Caco-2 (cell line): ENCODE measurements around the gene CCDC198. TPM values are rescaled to one million over a fixed set of nuclear protein-coding genes. Genes with fewer than 3 reads are reported as not detected.

Experiments
- BruUV-seq: library from RNA; stranded (reverse); fragments of 400-500 nt; replicated peaks from 2 replicates; lab custom pipeline; 2021; lab: Mats Ljungman, UMichigan
- CTCF ChIA-PET: fragments of 300-600 bp; sonication (Branson Sonifier 250); formaldehyde crosslinking; loops from one replicate; lab custom pipeline; 2022; ENCODE audit warnings: antibody characterized with exemption; lab: Charles Lee
- POLR2A ChIA-PET: fragments of 300-600 bp; sonication (Branson Sonifier 250); formaldehyde crosslinking; loops from one replicate; lab custom pipeline; 2022; ENCODE audit warnings: antibody characterized with exemption; lab: Charles Lee
- DNase-seq, 2 experiments: peaks; one replicate each; pipeline versions ENCODE4 v3.0.0 to v3.0.0-alpha.2; 2020 to 2022
- H3K27me3 ChIP-seq: replicated peaks from 2 replicates; pipeline ENCODE4 v1.6.0; 2011; ENCODE audit warnings: low read length; ENCODE audit not compliant: control insufficient read depth, insufficient read depth
- H3K36me3 ChIP-seq: 2 replicates; pipeline ENCODE4 v1.5.1; 2011; ENCODE audit warnings: low read length; ENCODE audit not compliant: control insufficient read depth, insufficient read depth
- H3K4me1 ChIP-seq: fragments of 250-450 bp; sonication (Bioruptor Pico); 2 replicates; pipeline ENCODE4 v1.5.1; 2020; ENCODE audit warnings: mild to moderate bottlenecking
- H3K4me3 ChIP-seq: 2 replicates; pipeline ENCODE4 v1.5.1; 2011; ENCODE audit warnings: low read depth, mild to moderate bottlenecking, control low read depth, low read length
- H3K9me3 ChIP-seq: fragments of 250-450 bp; sonication (Bioruptor Pico); 2 replicates; pipeline ENCODE4 v1.5.1; 2020; ENCODE audit warnings: mild to moderate bottlenecking, moderate library complexity
- H3K27ac Mint-ChIP-seq: one replicate; pipeline ENCODE4 v1.8.0; 2022; ENCODE audit warnings: mixed read lengths; ENCODE audit not compliant: unreplicated experiment
- H3K27me3 Mint-ChIP-seq: one replicate; pipeline ENCODE4 v1.8.0; 2022; ENCODE audit warnings: mixed read lengths; ENCODE audit not compliant: insufficient read depth, unreplicated experiment
- H3K36me3 Mint-ChIP-seq: one replicate; pipeline ENCODE4 v1.8.0; 2022; ENCODE audit warnings: mild to moderate bottlenecking, mixed read lengths; ENCODE audit not compliant: insufficient read depth, unreplicated experiment
- H3K4me1 Mint-ChIP-seq: one replicate; pipeline ENCODE4 v1.8.0; 2022; ENCODE audit warnings: low read depth, mixed read lengths; ENCODE audit not compliant: unreplicated experiment
- H3K4me3 Mint-ChIP-seq: one replicate; pipeline ENCODE4 v1.8.0; 2022; ENCODE audit warnings: mild to moderate bottlenecking, moderate library complexity, mixed read lengths; ENCODE audit not compliant: unreplicated experiment
- H3K9me3 Mint-ChIP-seq: one replicate; pipeline ENCODE4 v1.8.0; 2022; ENCODE audit warnings: mixed read lengths; ENCODE audit not compliant: unreplicated experiment
- intact Hi-C: fragments of 100-400 bp; cut with micrococcal nuclease; formaldehyde crosslinking; loops from one replicate; pipeline ENCODE4 v1.10.0; 2022; ENCODE audit not compliant: unreplicated experiment
- total RNA-seq: library from RNA; stranded (reverse); gene quantifications from 2 replicates; pipeline ENCODE4 v1.2.3, GENCODE V29; 2022
- TF ChIP-seq, protein P1 (sequence below), 2 experiments: fragments of 200-600 bp in 1 of 2; IDR thresholded peaks; 1 replicate in 1 of 2; 2 replicates in 1 of 2; pipeline versions ENCODE4 v1.5.1 to v1.8.0; 2011 to 2022; ENCODE audit warnings: antibody characterized with exemption in 1 of 2, control low read depth in 1 of 2, inconsistent platforms in 1 of 2, low read depth in 1 of 2, low read length in 1 of 2, mild to moderate bottlenecking in 1 of 2, moderate library complexity in 1 of 2; ENCODE audit not compliant: insufficient read depth in 1 of 2, severe bottlenecking in 1 of 2, unreplicated experiment in 1 of 2

Gene CCDC198
- total RNA-seq, 1 experiment from 2014 or later: 0.66 TPM

DNA sequence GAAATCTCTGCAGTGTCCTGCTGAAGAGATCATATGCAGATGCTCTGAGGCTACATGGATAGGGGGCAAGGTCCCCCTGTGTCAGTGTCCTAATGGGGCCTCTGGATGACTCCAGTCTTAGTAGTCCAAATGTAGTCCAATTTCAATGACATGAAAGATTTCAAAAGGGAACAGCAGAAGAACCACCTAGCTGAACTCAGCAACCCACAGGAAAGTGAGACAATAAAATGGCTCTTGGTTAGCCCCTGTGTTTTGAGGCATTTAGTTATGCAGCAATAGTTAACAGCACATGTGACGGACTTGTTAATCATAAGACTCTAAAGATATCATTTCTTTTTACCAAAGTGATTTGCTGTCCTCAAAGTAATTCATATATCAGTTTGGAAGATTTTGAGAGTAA, 22.7 kb downstream of the CCDC198 start:
- Mint-ChIP-seq H3K27ac (no peak overlapping the region), H3K27me3 (peaks cover 3% of the 10 kb centered on the region), H3K9me3 (no peaks in the 10 kb centered on the region), H3K4me1 (no peaks in the 10 kb centered on the region), H3K36me3 (no peaks in the 10 kb centered on the region), H3K4me3 (no peak overlapping the region)
- Histone ChIP-seq H3K4me1 (no peaks in the 10 kb centered on the region), H3K9me3 (0 out of 2 replicates have a peak, but pooled peaks cover 3% of the 10 kb centered on the region), H3K36me3 (no peaks in the 10 kb centered on the region), H3K4me3 (no peak overlapping the region), H3K27me3 (no peaks in the 10 kb centered on the region; the same call in 1 of the 2 replicates)
- TF ChIP-seq, protein P1, sequence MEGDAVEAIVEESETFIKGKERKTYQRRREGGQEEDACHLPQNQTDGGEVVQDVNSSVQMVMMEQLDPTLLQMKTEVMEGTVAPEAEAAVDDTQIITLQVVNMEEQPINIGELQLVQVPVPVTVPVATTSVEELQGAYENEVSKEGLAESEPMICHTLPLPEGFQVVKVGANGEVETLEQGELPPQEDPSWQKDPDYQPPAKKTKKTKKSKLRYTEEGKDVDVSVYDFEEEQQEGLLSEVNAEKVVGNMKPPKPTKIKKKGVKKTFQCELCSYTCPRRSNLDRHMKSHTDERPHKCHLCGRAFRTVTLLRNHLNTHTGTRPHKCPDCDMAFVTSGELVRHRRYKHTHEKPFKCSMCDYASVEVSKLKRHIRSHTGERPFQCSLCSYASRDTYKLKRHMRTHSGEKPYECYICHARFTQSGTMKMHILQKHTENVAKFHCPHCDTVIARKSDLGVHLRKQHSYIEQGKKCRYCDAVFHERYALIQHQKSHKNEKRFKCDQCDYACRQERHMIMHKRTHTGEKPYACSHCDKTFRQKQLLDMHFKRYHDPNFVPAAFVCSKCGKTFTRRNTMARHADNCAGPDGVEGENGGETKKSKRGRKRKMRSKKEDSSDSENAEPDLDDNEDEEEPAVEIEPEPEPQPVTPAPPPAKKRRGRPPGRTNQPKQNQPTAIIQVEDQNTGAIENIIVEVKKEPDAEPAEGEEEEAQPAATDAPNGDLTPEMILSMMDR (IDR thresholded peaks at IDR 0.05; ENCODE audit: insufficient read depth in 1 of 2, low read depth in 1 of 2, low read length in 1 of 2, severe bottlenecking in 1 of 2, unreplicated experiment in 1 of 2): no peak
- DNase-seq: no peak
- CTCF ChIA-PET: no interaction called here
- POLR2A ChIA-PET: no interaction called here
- no TSS peak for BruUV-seq
- intact Hi-C loops: no loop called here

DNA sequence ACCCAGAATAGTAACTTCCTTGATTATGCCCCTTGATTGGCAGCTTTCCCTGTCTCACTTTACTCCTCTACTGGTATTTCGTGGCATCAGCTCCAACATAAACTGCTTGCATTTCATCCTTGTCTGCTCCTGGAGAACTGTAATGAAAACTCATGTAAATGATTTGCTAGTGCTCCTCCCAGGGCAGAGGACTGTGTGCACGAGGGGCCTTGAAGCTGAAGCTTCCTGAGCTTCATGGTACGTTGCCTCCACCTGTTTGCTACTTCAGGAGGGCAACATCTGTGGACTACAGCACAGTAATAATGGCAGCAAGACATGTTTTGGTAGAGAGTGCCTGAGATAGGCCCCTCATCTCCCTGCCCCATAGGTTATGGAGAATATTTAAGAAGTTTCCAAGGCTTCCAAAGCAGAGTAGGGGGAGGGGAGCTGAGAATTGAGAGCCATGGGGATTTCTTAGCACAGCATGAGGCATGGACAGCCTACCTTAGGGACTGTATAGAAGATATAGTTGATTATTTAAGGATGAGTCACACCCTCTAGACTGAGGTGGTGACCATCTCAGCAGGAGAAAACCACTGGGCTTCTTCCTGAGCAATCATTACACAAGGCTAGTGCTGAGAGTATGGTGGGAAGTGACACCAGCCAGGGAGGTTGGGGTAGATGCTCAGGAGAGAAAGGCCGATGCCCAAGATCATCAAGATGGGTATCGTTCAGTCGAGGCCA, 29.5 kb downstream of the CCDC198 start:
- ChIA-PET CTCF (no interaction called here), POLR2A (no interaction called here)
- Histone ChIP-seq H3K36me3 (no peaks in the 10 kb centered on the region), H3K27me3 (no peaks in the 10 kb centered on the region; the same call in 1 of the 2 replicates), H3K4me3 (no peak overlapping the region), H3K4me1 (no peaks in the 10 kb centered on the region), H3K9me3 (no peaks in the 10 kb centered on the region)
- H3K4me3 Mint-ChIP-seq: no peak overlapping the region
- H3K4me1 Mint-ChIP-seq: no peaks in the 10 kb centered on the region
- no peaks in the 10 kb centered on the region for H3K27me3 Mint-ChIP-seq
- TF ChIP-seq, protein P1 (IDR thresholded peaks at IDR 0.05; ENCODE audit: insufficient read depth in 1 of 2, low read depth in 1 of 2, low read length in 1 of 2, severe bottlenecking in 1 of 2, unreplicated experiment in 1 of 2): no peak
- H3K36me3 Mint-ChIP-seq: no peaks in the 10 kb centered on the region
- no TSS peak for BruUV-seq
- no peaks in the 10 kb centered on the region for H3K9me3 Mint-ChIP-seq
- intact Hi-C loops: no loop called here
- no peak overlapping the region for H3K27ac Mint-ChIP-seq
- DNase-seq: no peak

DNA sequence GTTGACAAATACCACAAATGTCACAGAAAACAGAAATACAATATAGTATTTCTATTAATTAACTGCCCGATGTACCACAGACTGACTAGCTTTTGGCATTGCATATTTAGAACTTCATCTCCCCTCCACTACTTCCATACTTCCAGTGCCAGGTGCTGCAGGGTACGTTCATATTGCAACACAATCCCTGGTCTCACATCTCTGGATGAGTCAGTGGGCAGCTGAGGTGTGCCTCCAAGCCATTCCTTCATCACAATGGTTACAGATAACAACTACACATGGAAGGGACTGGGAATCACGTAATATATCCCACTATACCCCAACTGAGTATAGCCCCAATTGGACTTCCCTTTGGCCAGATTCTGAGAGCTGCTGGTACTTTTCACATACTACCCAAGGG, 31.1 kb downstream of the CCDC198 start:
- CTCF ChIA-PET: no interaction called here
- BruUV-seq: no TSS peak
- H3K9me3 Mint-ChIP-seq: no peaks in the 10 kb centered on the region

More for the DNA sequence above, 31.1 kb downstream of the CCDC198 start:
- H3K4me3 ChIP-seq: no peak overlapping the region
- no peaks in the 10 kb centered on the region for H3K36me3 ChIP-seq
- Mint-ChIP-seq H3K4me3 (no peak overlapping the region), H3K27ac (no peak overlapping the region), H3K4me1 (no peaks in the 10 kb centered on the region), H3K36me3 (no peaks in the 10 kb centered on the region), H3K27me3 (no peaks in the 10 kb centered on the region)
- intact Hi-C loops: no loop called here
- H3K27me3 ChIP-seq: no peaks in the 10 kb centered on the region
- no peaks in the 10 kb centered on the region for H3K9me3 ChIP-seq
- no peaks in the 10 kb centered on the region for H3K4me1 ChIP-seq
- POLR2A ChIA-PET: no interaction called here
- DNase-seq: no peak
- TF ChIP-seq, protein P1 (IDR thresholded peaks at IDR 0.05; ENCODE audit: insufficient read depth in 1 of 2, low read depth in 1 of 2, low read length in 1 of 2, severe bottlenecking in 1 of 2, unreplicated experiment in 1 of 2): no peak
